HepG2 (cell line): ENCODE measurements around the gene CBLC. TPM values are rescaled to one million over a fixed set of nuclear protein-coding genes. Genes with fewer than 3 reads are reported as not detected.
A peak's percentile ranks its signal among the peaks of the same experiment; 100 is the strongest.

Experiments
- ATAC-seq: fragments of 200-7000 bp; cut with Tn5 transposase; 3 replicates; pipeline ENCODE4 v1.9.1; 2020; ENCODE audit warnings: mild to moderate bottlenecking, moderate library complexity
- BruUV-seq: library from RNA; stranded (reverse); fragments of 400-500 nt; replicated peaks from 2 replicates; lab custom pipeline; 2021; lab: Mats Ljungman, UMichigan
- CTCF ChIA-PET: fragments of 300-600 bp; formaldehyde crosslinking; extraction: SDS; loops from one replicate; lab custom pipeline; 2021; ENCODE audit warnings: low total read pairs, inconsistent platforms, low intra/inter-chr PET ratio; lab: Yijun Ruan, JAX
- POLR2A ChIA-PET: fragments of 350-600 bp; sonication (Branson Sonifier 250); formaldehyde crosslinking; loops from one replicate; lab custom pipeline; 2020; ENCODE audit warnings: antibody characterized with exemption, inconsistent platforms; lab: Yijun Ruan, JAX
- DNase-seq: peaks from one replicate; pipeline ENCODE4 v3.0.0-alpha.2; 2015; ENCODE audit warnings: low spot score
- FAIRE-seq: peaks from 3 replicates; lab custom pipeline; 2011; peaks lifted over from hg19 to GRCh38; lab: Jason Lieb, UNC
- H2AFZ ChIP-seq: one replicate; pipeline ENCODE4 v1.6.1; 2011; ENCODE audit warnings: low read length, inconsistent platforms
- H3K27ac ChIP-seq: fragments of 300-600 bp; 3 replicates; pipeline ENCODE4 v1.8.0; 2011; ENCODE audit warnings: mixed run types, mild to moderate bottlenecking, mixed read lengths, low read length, inconsistent platforms; ENCODE audit not compliant: insufficient read depth; ENCODE audit errors: extremely low read length
- H3K27me3 ChIP-seq, 2 experiments: fragments of 200-600 bp in 1 of 2; 2 replicates in 1 of 2; 3 replicates in 1 of 2; pipeline versions ENCODE4 v1.6.0 to v1.8.0; 2011; ENCODE audit warnings: low read length in 2 of 2, mild to moderate bottlenecking in 2 of 2, moderate library complexity in 2 of 2, inconsistent platforms in 1 of 2; ENCODE audit not compliant: insufficient read depth in 2 of 2, control insufficient read depth in 1 of 2
- H3K36me3 ChIP-seq, 2 experiments: fragments of 200-600 bp in 1 of 2; replicated peaks in 1 of 2; 2 replicates in 1 of 2; 3 replicates in 1 of 2; pipeline versions ENCODE4 v1.5.1 to v1.8.0; 2011; ENCODE audit warnings: low read length in 2 of 2, inconsistent platforms in 1 of 2; ENCODE audit not compliant: insufficient read depth in 2 of 2, control insufficient read depth in 1 of 2
- H3K4me1 ChIP-seq: 2 replicates; pipeline ENCODE4 v1.5.1; 2012; ENCODE audit warnings: low read length, inconsistent platforms; ENCODE audit not compliant: insufficient read depth
- H3K4me2 ChIP-seq: 2 replicates; pipeline ENCODE4 v1.6.0; 2011; ENCODE audit warnings: low read depth, low read length, inconsistent platforms
- H3K4me3 ChIP-seq, 3 experiments: fragments of 200-600 bp in 1 of 3; sonication (generic), shearing (Covaris generic) in 1 of 3; replicated peaks in 1 of 3; 2 replicates each; pipeline ENCODE4 v1.5.1; 2011 to 2016; ENCODE audit warnings: low read length in 3 of 3, inconsistent platforms in 2 of 3, low read depth in 2 of 3, mild to moderate bottlenecking in 2 of 3, control low read depth in 1 of 3, mixed read lengths in 1 of 3; ENCODE audit not compliant: insufficient read depth in 1 of 3
- H3K79me2 ChIP-seq: one replicate; pipeline ENCODE4 v1.6.1; 2011; ENCODE audit warnings: low read length, inconsistent platforms; ENCODE audit not compliant: insufficient read depth
- H3K9ac ChIP-seq: 2 replicates; pipeline ENCODE4 v1.6.0; 2011; ENCODE audit warnings: mild to moderate bottlenecking, low read depth, low read length, inconsistent platforms; ENCODE audit not compliant: insufficient read depth
- H3K9me3 ChIP-seq: 2 replicates; pipeline ENCODE4 v1.5.1; 2012; ENCODE audit warnings: mild to moderate bottlenecking, low read length
- H4K20me1 ChIP-seq: 2 replicates; pipeline ENCODE4 v1.6.0; 2011; ENCODE audit warnings: inconsistent platforms, mild to moderate bottlenecking, low read length, moderate library complexity; ENCODE audit not compliant: insufficient read depth
- EHMT2 ChIP-seq: fragments of 200-600 bp; sonication (generic); IDR thresholded peaks from 2 replicates; pipeline ENCODE4 v1.7.0; 2017; ENCODE audit warnings: antibody characterized with exemption, low read depth, low read length, borderline replicate concordance
- GLI4 ChIP-seq: sonication (generic); formaldehyde crosslinking; IDR thresholded peaks from 2 replicates; pipeline ENCODE4 v1.5.1; 2020; ENCODE audit warnings: missing genetic modification reagents, mild to moderate bottlenecking, moderate library complexity, borderline replicate concordance
- HNRNPL ChIP-seq: fragments of 200-400 bp; formaldehyde crosslinking; IDR thresholded peaks from 2 replicates; pipeline ENCODE4 v1.6.1; 2017; ENCODE audit warnings: mild to moderate bottlenecking, low read depth, low read length
- ZSCAN22 ChIP-seq: sonication (generic); formaldehyde crosslinking; IDR thresholded peaks from 2 replicates; pipeline ENCODE4 v1.4.0; 2020; ENCODE audit warnings: mild to moderate bottlenecking, missing genetic modification reagents
- WGBS: methylation state at CpG from one replicate; pipeline ENCODE4 v1.1.6; 2017; ENCODE audit warnings: low lambda C conversion rate; 5-methylcytosine and 5-hydroxymethylcytosine counted together
- in situ Hi-C: cut with HindIII; loops from 2 replicates; pipeline ENCODE4 v1.10.0; 2017; ENCODE audit warnings: low pct_unique_long_range_greater_than_20kb; ENCODE audit not compliant: extremely low pct_ligation_motif_present
- intact Hi-C: fragments of 100-400 bp; cut with micrococcal nuclease; formaldehyde crosslinking; loops from one replicate; pipeline ENCODE4 v1.10.0; 2022; ENCODE audit not compliant: unreplicated experiment
- polyA plus RNA-seq, 8 experiments: library from polyadenylated mRNA; depleted of rRNA in 3 of 8; stranded (reverse) in 7 of 8; unstranded in 1 of 8; fragments of >200 nt; fragmentation: Illumina TruSeq in 4 of 8; extraction: Trizol in 4 of 8; gene quantifications; 2 replicates each; pipeline versions ENCODE4 v1.2.1 to v1.2.3, GENCODE V29; 2011 to 2016; ENCODE audit warnings: low read depth in 4 of 8, missing spikeins in 1 of 8, mixed read lengths in 1 of 8; ENCODE audit not compliant: insufficient read depth in 1 of 8
- total RNA-seq, 5 experiments: library from RNA; depleted of rRNA; stranded (reverse); fragments of >200 nt; fragmentation: Illumina TruSeq; extraction: Trizol; gene quantifications; 2 replicates each; pipeline ENCODE4 v1.2.3, GENCODE V29; 2016; ENCODE audit warnings: low read depth in 1 of 5
- TF ChIP-seq, protein P1 (sequence below): sonication (generic); formaldehyde crosslinking; IDR thresholded peaks from 2 replicates; pipeline ENCODE4 v1.5.0; 2020; ENCODE audit warnings: mild to moderate bottlenecking, missing genetic modification reagents
- TF ChIP-seq, protein P2 (sequence below): sonication (generic); formaldehyde crosslinking; IDR thresholded peaks from 2 replicates; pipeline ENCODE4 v1.9.0; 2022; ENCODE audit warnings: missing genetic modification reagents, mild to moderate bottlenecking, borderline replicate concordance

CBLC gene
- total and polyA plus RNA-seq, 2 of the 13 experiments (the other 11 are each of a cell fraction or from before 2014, with no cell fraction given), result 1.8 to 2.6 TPM

DNA sequence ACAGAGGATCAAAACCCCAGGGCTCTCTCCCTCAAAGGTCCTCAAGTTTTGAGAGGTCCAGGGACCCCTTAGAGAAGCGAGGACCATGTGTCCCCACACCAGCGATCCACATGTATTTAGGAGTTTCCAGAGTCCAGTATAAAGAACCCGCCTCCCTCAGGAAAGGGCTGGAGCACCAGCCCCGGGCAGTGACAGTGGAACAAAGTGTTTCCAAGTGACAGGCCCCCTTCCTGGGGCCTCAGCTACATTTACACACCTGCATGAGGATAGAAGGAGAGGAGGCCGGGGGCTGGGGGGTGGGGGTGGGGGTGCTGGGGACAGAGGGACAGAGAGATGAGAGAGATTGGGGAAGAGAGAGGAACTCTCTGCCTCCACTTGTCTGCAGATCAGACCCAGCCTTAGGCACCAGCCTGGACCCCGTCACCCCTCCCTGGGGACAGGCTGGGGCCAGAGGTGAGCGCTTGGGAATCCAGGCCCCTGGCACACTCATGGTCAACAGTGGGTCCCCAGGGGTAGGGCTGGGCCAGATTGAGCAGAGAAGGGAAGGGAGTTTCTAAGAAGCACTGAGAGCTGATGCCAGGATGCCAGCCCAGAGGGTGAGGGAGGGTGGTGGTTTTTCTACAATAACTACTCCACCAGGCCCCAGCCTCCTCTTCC lies 32.0 kb downstream of the CBLC start (continued):
- TF ChIP-seq, protein P1, sequence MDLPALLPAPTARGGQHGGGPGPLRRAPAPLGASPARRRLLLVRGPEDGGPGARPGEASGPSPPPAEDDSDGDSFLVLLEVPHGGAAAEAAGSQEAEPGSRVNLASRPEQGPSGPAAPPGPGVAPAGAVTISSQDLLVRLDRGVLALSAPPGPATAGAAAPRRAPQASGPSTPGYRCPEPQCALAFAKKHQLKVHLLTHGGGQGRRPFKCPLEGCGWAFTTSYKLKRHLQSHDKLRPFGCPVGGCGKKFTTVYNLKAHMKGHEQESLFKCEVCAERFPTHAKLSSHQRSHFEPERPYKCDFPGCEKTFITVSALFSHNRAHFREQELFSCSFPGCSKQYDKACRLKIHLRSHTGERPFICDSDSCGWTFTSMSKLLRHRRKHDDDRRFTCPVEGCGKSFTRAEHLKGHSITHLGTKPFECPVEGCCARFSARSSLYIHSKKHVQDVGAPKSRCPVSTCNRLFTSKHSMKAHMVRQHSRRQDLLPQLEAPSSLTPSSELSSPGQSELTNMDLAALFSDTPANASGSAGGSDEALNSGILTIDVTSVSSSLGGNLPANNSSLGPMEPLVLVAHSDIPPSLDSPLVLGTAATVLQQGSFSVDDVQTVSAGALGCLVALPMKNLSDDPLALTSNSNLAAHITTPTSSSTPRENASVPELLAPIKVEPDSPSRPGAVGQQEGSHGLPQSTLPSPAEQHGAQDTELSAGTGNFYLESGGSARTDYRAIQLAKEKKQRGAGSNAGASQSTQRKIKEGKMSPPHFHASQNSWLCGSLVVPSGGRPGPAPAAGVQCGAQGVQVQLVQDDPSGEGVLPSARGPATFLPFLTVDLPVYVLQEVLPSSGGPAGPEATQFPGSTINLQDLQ (CRISPR knock-in tag), result no peak
- TF ChIP-seq GLI4, result no peak

DNA sequence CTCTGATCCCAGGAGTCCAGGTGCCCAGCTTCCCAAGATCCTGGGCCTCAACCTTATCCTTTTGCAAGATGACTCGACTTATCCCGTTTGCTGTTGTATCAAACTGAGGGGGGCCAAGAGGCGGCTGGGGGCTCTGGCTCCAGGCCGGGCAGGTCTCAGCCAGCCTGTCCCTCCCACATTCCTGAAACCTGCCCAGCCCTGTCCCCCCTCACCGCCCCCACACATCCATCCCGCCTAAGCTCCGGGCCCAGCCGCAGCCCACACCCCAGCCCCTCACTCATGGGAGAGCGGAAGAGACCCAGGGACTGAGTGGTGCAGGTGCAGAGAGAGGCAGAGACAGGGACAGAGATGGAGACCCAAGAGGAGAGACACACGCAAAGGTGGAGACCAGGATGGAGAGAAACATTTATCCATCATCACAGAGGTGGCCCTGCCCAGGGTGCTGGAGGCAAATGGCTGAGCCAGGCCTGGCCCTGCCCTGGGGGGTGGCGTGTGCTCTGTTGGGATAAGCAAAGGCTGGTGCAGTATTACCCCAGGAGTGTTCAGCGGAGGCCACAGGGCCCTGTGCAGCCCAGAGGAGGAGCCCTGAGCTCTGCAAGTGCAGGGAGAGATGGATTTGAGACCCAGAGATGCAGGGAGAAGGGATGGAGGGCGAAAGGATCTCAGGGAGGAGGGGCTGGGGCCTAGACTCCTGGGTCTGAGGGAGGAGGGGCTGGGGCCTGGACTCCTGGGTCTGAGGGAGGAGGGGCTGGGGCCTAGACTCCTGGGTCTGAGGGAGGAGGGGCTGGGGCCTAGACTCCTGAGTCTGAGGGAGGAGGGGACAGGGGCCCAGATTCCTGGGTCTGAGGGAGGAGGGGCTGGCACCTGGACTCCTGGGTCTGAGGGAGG lies 32.8 kb downstream of the CBLC start:
- no peaks in the 10 kb centered on the region; a peak in 1 of 5 replicates for H3K27me3 ChIP-seq
- peaks cover 8 to 32% of the 10 kb centered on the region in 2 experiments for H3K36me3 ChIP-seq
- DNase-seq (no peak), ATAC-seq (no peak), FAIRE-seq (no peak)
- H3K4me2 ChIP-seq, result peak overlapping the region; percentile 83
- intact Hi-C loops, result no loop called here
- peak overlapping the region; percentile 87 for H3K9ac ChIP-seq
- CTCF ChIA-PET, result no interaction called here
- H3K79me2 ChIP-seq, result peaks cover 21% of the 10 kb centered on the region
- BruUV-seq, result no TSS peak
- peak overlapping the region; percentile 43 for H3K27ac ChIP-seq
- POLR2A ChIA-PET, result interaction anchor here (0.8 to 4.0 kb wide), 6 partner anchors 10 to 92 kb away, joined by 4 to 76 read pairs (median 13); partner anchors contain the start of gene NECTIN2
- WGBS, result 61% methylated on average over 11 of the region's 13 CpGs
- no peak for TF ChIP-seq EHMT2
- 0 out of 2 replicates have a peak, but pooled peaks have one; percentile 2 for TF ChIP-seq HNRNPL
- peak; percentile 98 for TF ChIP-seq ZSCAN22 (CRISPR knock-in tag)
- TF ChIP-seq, protein P2, sequence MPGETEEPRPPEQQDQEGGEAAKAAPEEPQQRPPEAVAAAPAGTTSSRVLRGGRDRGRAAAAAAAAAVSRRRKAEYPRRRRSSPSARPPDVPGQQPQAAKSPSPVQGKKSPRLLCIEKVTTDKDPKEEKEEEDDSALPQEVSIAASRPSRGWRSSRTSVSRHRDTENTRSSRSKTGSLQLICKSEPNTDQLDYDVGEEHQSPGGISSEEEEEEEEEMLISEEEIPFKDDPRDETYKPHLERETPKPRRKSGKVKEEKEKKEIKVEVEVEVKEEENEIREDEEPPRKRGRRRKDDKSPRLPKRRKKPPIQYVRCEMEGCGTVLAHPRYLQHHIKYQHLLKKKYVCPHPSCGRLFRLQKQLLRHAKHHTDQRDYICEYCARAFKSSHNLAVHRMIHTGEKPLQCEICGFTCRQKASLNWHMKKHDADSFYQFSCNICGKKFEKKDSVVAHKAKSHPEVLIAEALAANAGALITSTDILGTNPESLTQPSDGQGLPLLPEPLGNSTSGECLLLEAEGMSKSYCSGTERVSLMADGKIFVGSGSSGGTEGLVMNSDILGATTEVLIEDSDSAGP (CRISPR knock-in tag), result peak; percentile 33; the same call in 1 of the 2 replicates
- in situ Hi-C loops, result no loop called here
- H4K20me1 ChIP-seq, result 0 out of 2 replicates have a peak, but pooled peaks cover 8% of the 10 kb centered on the region
- H3K9me3 ChIP-seq, result no peaks in the 10 kb centered on the region
- H2AFZ ChIP-seq, result no peak overlapping the region
- H3K4me1 ChIP-seq, result peaks cover 67% of the 10 kb centered on the region
- H3K4me3 ChIP-seq, result peak overlapping the region; percentile 65 to 99 (median 94)
